GM19455 (cell line): ENCODE measurements around the gene G2E3.
"Not testable (repeated sequence)": the region's sequence is repeated elsewhere in the genome, so short reads cannot be mapped to it uniquely, and the experiment has no call there.

Experiments
- ATAC-seq: cut with Tn5 transposase; IDR thresholded peaks from one replicate; pipeline ENCODE4 v1.9.1; 2021; ENCODE audit not compliant: unreplicated experiment

The G2E3 gene

DNA sequence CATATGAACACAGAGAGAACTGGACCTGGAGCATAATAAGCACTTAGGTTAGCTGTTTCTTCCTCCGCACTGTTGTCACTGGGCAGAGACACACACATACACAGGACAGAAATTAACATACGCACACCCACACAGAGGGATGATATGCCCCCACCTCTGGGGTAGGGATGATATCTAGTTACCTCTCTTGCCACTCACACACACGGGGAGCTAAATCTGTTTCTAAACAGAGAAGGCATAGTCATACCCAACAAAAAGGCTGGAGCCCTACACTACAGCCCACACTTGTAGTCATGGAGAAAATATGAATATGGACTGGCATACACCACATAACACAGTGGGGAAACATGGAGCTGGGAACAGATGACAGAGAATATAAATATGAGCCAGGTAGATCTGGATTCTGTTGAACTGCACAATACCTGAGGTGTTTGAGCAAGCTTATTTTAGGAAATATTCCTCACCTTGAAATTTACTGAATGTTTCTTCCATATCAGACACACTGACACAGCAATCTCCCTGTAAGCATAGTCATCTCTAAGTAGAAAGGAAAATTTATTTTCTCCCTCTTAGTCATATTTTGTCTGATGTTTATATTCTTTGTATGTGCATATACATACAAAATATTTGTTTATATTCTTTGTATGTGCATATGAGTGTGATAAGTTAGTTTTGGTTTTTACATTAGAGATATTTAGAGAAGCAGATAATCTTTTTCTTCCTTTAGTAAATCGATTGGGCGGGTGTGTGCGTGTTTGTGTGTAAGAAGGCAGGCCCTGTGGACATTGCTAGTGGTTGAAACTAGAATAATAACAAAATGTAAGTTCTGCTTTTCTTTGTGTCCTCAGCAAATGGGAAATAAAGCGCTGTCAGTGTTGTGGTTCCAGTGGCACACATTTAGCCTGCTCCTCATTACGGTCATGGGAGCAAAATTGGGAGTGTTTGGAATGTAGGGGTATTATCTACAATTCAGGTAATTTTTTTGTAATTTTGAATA lies 42.3 kb downstream of the G2E3 start:
- no peak for ATAC-seq

GRCh38 chr14:30603402-30603801 lies 44.4 kb downstream of the G2E3 start:
- no peak for ATAC-seq

DNA sequence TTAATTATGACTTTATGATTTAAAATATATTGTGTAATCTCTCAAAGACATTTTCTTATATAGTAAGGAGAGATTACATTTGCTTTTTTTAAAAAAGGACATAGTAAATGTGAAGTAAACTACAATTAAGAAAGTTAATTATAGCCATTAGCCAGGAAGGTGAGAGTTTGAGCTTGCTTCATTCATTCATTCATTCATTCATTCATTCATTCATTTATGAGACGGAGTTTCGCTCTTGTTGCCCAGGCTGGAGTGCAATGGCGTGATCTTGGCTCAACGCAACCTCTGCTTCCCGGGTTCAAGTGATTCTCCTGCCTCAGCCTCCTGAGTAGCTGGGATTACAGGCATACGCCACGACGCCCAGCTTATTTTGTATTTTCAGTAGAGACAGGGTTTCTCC lies 45.7 kb downstream of the G2E3 start:
- ATAC-seq, result not testable (repeated sequence)

GRCh38 chr14:30607156-30607780 lies 48.3 kb downstream of the G2E3 start:
- ATAC-seq, result no peak

- no peak for ATAC-seq
Observed at GRCh38 chr14:30608533-30609006, 49.6 kb downstream of the G2E3 start.

GRCh38 chr14:30610787-30611343 lies 51.9 kb downstream of the G2E3 start:
- ATAC-seq, result no peak

- ATAC-seq, result no peak
Observed at GRCh38 chr14:30614155-30614554, 55.2 kb downstream of the G2E3 start.

- ATAC-seq, result peak; percentile 27
Observed at GRCh38 chr14:30620178-30620577, 61.2 kb downstream of the G2E3 start.

- peak; percentile 6 for ATAC-seq
Observed at GRCh38 chr14:30621354-30621939, 62.5 kb downstream of the G2E3 start.

- peak; percentile 95 for ATAC-seq
Observed at GRCh38 chr14:30621940-30622830, 63.2 kb downstream of the G2E3 start, which contains the start of gene SCFD1. TSS of gene SCFD1 (plus strand) at chr14:30622319. CDS start at chr14:30622339, 20 bp downstream.

DNA sequence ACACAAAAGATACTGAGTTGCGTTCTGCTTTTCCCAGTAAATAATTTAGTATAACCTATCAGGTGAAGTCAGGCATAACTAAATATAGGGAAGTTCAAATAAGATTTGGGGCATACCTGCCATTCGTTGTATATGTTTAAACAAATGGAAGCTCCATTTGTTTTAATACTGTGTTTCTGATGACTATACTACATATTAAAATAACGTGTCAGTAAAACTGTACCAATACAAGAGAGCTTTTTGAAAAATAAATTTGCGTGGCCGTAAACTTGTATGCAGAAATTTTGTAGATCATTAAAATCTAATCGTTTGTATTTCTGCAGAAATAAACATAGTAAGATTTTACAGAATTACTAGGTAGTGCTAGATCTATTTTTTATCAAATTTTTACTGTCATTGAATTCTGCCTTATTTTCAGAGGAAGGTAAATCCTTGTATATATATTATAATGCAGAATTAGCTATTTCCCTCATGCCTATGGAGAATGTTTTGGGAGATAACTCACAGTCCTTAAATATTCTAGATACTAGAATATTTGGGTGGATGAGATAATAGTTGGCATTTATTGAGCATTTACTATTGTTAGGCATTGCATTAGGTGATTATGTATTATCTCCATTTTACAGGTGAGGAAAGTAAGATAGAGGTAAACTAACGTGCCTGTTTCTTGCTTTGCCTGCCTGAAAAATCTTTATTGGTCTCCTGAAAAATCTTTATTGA lies 64.6 kb downstream of the G2E3 start:
- no peak for ATAC-seq

DNA sequence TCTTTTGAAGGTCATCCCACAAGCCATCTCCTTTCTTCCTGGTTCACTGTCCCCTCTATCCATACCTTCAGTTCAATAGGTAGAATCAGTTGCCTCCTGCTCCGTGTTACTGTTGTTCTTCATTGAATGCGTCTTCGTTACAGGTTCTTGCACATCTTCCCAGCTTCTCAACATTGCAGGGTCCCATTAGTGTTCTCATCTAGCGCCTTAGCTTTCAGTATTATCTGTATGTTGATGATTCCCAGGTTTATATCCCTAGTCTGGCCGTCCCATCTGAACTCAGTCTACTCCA lies 65.1 kb downstream of the G2E3 start:
- ATAC-seq, result no peak

- no peak for ATAC-seq
Observed at GRCh38 chr14:30625533-30625932, 66.6 kb downstream of the G2E3 start.

DNA sequence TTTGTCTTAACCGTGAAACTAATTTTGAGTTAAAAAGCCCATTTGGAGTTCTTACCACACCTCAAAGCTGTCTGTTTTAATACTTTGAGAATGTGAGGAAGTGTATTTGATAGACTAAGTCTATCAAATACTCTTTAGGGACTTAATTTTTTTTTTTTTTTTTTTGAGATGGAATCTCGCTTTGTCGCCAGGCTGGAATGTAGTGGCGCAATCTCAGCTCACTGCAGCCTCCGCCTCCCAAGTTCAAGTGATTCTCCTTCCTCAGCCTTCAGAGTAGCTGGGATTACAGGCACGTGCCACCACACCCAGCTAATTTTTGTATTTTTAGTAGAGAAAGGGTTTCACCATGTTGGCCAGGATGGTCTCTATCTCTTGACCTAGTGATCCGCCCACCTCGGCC lies 70.5 kb downstream of the G2E3 start:
- ATAC-seq, result not testable (repeated sequence)

DNA sequence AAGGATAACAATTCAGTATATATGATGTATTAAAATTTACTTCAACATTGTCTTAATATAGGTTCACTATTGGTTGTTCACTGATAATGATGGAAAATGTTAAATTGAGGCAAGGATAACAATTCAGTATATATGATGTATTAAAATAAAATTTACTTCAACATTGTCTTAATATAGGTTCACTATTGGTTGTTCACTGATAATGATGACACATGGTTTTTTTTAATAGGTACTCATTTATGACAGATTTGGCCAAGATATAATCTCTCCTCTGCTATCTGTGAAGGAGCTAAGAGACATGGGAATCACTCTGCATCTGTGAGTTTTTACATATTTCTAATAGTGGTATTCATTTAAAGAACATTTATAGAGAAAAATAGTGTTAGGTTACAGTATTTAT lies 71.3 kb downstream of the G2E3 start:
- ATAC-seq, result no peak

DNA sequence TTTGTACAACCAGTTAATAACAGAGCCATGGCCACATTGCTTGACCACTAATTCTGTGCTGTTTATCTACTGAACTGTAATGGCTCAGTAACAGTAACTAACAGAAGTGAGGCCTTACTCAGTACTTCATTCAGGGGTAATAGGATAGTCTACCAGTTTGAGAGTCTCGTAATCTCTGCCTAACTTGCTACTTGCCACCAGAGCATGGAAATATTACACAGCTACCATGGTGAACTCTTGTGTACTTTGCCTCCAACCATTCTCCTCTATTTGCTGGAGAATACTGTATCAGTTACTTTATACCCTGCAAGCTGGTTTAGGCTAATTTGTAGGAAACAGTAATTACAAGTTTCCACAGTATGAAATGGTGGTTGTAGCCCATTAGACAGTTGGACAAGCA lies 73.8 kb downstream of the G2E3 start:
- no peak for ATAC-seq

DNA sequence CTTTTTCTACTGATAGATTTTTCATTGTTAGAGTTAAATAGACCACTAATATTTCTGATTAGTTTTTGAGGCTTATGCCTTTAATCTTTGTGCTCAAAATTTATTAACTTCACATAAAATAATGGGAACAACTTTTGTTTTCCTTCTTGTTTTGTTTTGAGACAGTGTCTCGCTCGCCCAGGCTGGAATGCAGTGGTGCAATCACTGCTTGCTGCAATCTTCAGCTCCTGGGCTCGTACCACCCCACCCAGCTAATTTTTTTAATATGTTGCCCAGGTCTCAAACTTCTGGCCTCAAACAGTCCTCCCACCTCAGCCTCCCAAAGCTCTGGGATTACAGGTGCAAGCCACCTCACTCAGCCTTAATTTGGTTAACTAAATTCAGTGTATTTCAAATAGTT lies 80.0 kb downstream of the G2E3 start:
- ATAC-seq, result no peak

- no peak for ATAC-seq
Observed at GRCh38 chr14:30641207-30641606, 82.2 kb downstream of the G2E3 start.

GRCh38 chr14:30644462-30644861 lies 85.5 kb downstream of the G2E3 start:
- ATAC-seq, result not testable (repeated sequence)

DNA sequence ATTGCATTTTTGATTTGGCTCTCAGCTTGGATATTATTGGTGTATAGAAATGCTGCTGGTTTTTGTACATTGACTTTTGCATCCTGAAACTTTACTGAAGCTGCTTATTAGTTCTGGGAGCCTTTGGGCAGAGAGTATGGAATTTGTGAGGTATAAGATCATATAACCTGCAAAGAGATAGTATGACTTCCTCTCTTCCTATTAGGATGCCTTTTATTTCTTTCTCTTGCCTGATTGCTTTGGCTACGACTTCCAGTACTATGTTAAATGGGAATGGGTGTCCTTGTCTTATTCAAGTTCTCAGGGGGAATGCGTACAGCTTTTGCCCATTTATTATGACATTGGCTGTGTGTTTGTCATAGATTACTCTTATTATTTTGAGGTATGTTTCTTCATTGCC lies 86.6 kb downstream of the G2E3 start:
- no peak for ATAC-seq
